Kidney (tissue), 22 donors: Measurements from ENCODE around the gene MCRS1. TPM values are rescaled to one million over a fixed set of nuclear protein-coding genes. Genes with fewer than 3 reads are reported as not detected.

Source experiments
- DNase-seq, 5 donors: peaks; one replicate each; pipeline ENCODE4 v3.0.0-alpha.2; 2013 to 2020
- FAIRE-seq: peaks from 2 replicates; lab custom pipeline; 2012; peaks lifted over from hg19 to GRCh38; lab: Jason Lieb, UNC
- H3K27ac ChIP-seq, 2 donors: one replicate each; pipeline ENCODE4 v1.7.0; 2013; ENCODE audit warnings: low read depth in 2 of 2, low read length in 2 of 2, inconsistent platforms in 1 of 2
- H3K27me3 ChIP-seq: one replicate; pipeline ENCODE4 v1.7.1; 2013; ENCODE audit warnings: low read length, inconsistent platforms; ENCODE audit not compliant: control insufficient read depth, insufficient read depth
- H3K36me3 ChIP-seq, 3 donors: one replicate each; pipeline versions ENCODE4 v1.7.0 to v1.7.1; 2013; ENCODE audit warnings: low read length in 3 of 3, control low read depth in 1 of 3, inconsistent platforms in 1 of 3; ENCODE audit not compliant: insufficient read depth in 3 of 3, control insufficient read depth in 2 of 3
- H3K4me1 ChIP-seq, 3 donors: one replicate each; pipeline versions ENCODE4 v1.7.0 to v1.7.1; 2013; ENCODE audit warnings: low read length in 3 of 3, inconsistent platforms in 1 of 3, low read depth in 1 of 3; ENCODE audit not compliant: control insufficient read depth in 2 of 3, insufficient read depth in 2 of 3
- H3K4me3 ChIP-seq, 3 donors: one replicate each; pipeline versions ENCODE4 v1.7.0 to v1.8.1; 2013; ENCODE audit warnings: low read length in 3 of 3, control low read depth in 1 of 3, inconsistent platforms in 1 of 3
- H3K9ac ChIP-seq, 3 donors: one replicate each; pipeline versions ENCODE4 v1.7.0 to v1.7.1; 2013; ENCODE audit warnings: low read length in 3 of 3, control low read depth in 1 of 3, inconsistent platforms in 1 of 3
- H3K9me3 ChIP-seq, 3 donors: one replicate each; pipeline versions ENCODE4 v1.7.0 to v1.7.1; 2013; ENCODE audit warnings: low read length in 3 of 3, control low read depth in 1 of 3, inconsistent platforms in 1 of 3; ENCODE audit not compliant: control insufficient read depth in 2 of 3, insufficient read depth in 1 of 3
- CTCF ChIP-seq: IDR thresholded peaks from 3 replicates; pipeline ENCODE4 v1.5.1; 2012; ENCODE audit warnings: mild to moderate bottlenecking, moderate library complexity, borderline replicate concordance; ENCODE audit not compliant: insufficient read depth; ENCODE audit errors: extremely low read depth
- intact Hi-C: fragments of 100-400 bp; cut with DNase I; formaldehyde crosslinking; loops from one replicate; pipeline ENCODE4 v1.11.1; 2022
- long read RNA-seq, 10 donors: library from polyadenylated mRNA in 1 of 10; unstranded in 1 of 10; transcript quantifications; one replicate each; pipeline ENCODE4 v2.0.0 and lab custom pipeline, GENCODE V29; 2021 to 2026
- polyA plus RNA-seq: library from polyadenylated mRNA; stranded (reverse); fragments of 350-450 nt; fragmentation: Illumina TruSeq; extraction: RNeasy Lipid Tissue Mini Kit (QIAGEN cat#74804); gene quantifications from one replicate; pipeline ENCODE4 v1.2.3, GENCODE V29; 2014; ENCODE audit warnings: low read depth, low replicate concordance; ENCODE audit not compliant: insufficient read depth
- total RNA-seq: library from RNA; stranded (reverse); fragmentation: NEBNext Ultra II Directional; extraction: Animal tissue kit (Norgen Biotek cat#: 25700); gene quantifications from one replicate; pipeline ENCODE4 v1.2.1, GENCODE V29; 2021
- donor health status: control.
- donor health status: control.
- donor health status: control.
- donor health status: control.
- donor health status: control.
- donor health status: DM: yes; HTN: yes; CAD: no.
- donor health status: Normal renal cell carcinoma (clear cell type).

MCRS1 gene
- total RNA-seq (66.8 TPM), polyA plus RNA-seq (60.4 TPM)
- long read RNA-seq, donor 1, transcript MCRS1-201 (15 exons, 1,928 nt): major isoform, 13 of 14 reads
- long read RNA-seq, donor 1, partial matches to known transcripts: 0 of 14 reads
- long read RNA-seq, donor 1, other reads (novel, unspliced or antisense): 0 of 14 reads
- long read RNA-seq, donor 2, transcript MCRS1-201 (15 exons, 1,928 nt): major isoform, 20 of 27 reads
- long read RNA-seq, donor 2, partial matches to known transcripts: 5 of 27 reads
- long read RNA-seq, donor 2, other reads (novel, unspliced or antisense): 0 of 27 reads
- long read RNA-seq, donor 3, transcript MCRS1-201 (15 exons, 1,928 nt): major isoform, 25 of 28 reads
- long read RNA-seq, donor 3, partial matches to known transcripts: 0 of 28 reads
- long read RNA-seq, donor 3, other reads (novel, unspliced or antisense): 0 of 28 reads
- long read RNA-seq, donor 4, transcript MCRS1-201 (15 exons, 1,928 nt): major isoform, 10 of 14 reads
- long read RNA-seq, donor 4, partial matches to known transcripts: 0 of 14 reads
- long read RNA-seq, donor 4, other reads (novel, unspliced or antisense): 0 of 14 reads
- long read RNA-seq, donor 5: 0 reads
- long read RNA-seq, donor 6, transcript MCRS1-201 (15 exons, 1,928 nt): major isoform, 6 of 7 reads
- long read RNA-seq, donor 6, partial matches to known transcripts: 0 of 7 reads
- long read RNA-seq, donor 6, other reads (novel, unspliced or antisense): 0 of 7 reads
- long read RNA-seq, donor 7, transcript MCRS1-201 (15 exons, 1,928 nt): major isoform, 32 of 85 reads
- long read RNA-seq, donor 7, partial matches to known transcripts: 31 of 85 reads
- long read RNA-seq, donor 7, other reads (novel, unspliced or antisense): 22 of 85 reads
- long read RNA-seq, donor 8, transcript MCRS1-201 (15 exons, 1,928 nt): major isoform, 17 of 19 reads
- long read RNA-seq, donor 8, partial matches to known transcripts: 0 of 19 reads
- long read RNA-seq, donor 8, other reads (novel, unspliced or antisense): 0 of 19 reads
- long read RNA-seq, donor 9, transcript MCRS1-201 (15 exons, 1,928 nt): major isoform, 9 of 9 reads
- long read RNA-seq, donor 9, partial matches to known transcripts: 0 of 9 reads
- long read RNA-seq, donor 9, other reads (novel, unspliced or antisense): 0 of 9 reads
- long read RNA-seq, donor 10, transcript MCRS1-201 (15 exons, 1,928 nt): major isoform, 6 of 8 reads
- long read RNA-seq, donor 10, partial matches to known transcripts: 0 of 8 reads
- long read RNA-seq, donor 10, other reads (novel, unspliced or antisense): 0 of 8 reads

- no peak for TF ChIP-seq CTCF
- no peak for FAIRE-seq
- Histone ChIP-seq H3K27ac (peak within 1 kb of the TSS; percentile 83), H3K4me1 (peaks cover 0 to 13% (median 7%) of the 10 kb centered on the region in 3 donors), H3K4me3 (peak within 1 kb of the TSS; percentile 96 to 98 (median 97)), H3K9me3 (no peaks in the 10 kb centered on the region), H3K36me3 (peaks cover 0 to 24% (median 10%) of the 10 kb centered on the region in 3 donors), H3K27me3 (no peaks in the 10 kb centered on the region), H3K9ac (peak within 1 kb of the TSS; percentile 89 to 97 (median 94))
- intact Hi-C loops: no loop called here
- peak; percentile 90 to 97 (median 95) for DNase-seq
Measured at GRCh38 chr12:49567611-49568441, at the start of gene MCRS1. MCRS1 (minus strand) TSS chr12:49568142; CDS start chr12:49566731, 1,411 bp downstream.

GRCh38 chr12:49616533-49617219 lies 48.7 kb upstream of the MCRS1 start:
- Histone ChIP-seq H3K4me3 (no peak overlapping the region), H3K36me3 (no peaks in the 10 kb centered on the region), H3K27me3 (no peaks in the 10 kb centered on the region), H3K4me1 (peaks cover 2 to 3% (median 2%) of the 10 kb centered on the region in 3 donors), H3K27ac (no peak overlapping the region), H3K9me3 (no peaks in the 10 kb centered on the region), H3K9ac (no peak overlapping the region)
- FAIRE-seq: no peak
- no peak for TF ChIP-seq CTCF
- DNase-seq: no peak
- intact Hi-C loops: no loop called here
